Prostate gland (tissue), 2 donors: ENCODE measurements around the gene PLEKHA7. TPM values are rescaled to one million over a fixed set of nuclear protein-coding genes. Genes with fewer than 3 reads are reported as not detected.
"Not testable (repeated sequence)": the region's sequence is repeated elsewhere in the genome, so short reads cannot be mapped to it uniquely, and the experiment has no call there.

Experiments used
- DNase-seq: peaks from one replicate; pipeline ENCODE4 v3.0.0-alpha.2; 2019; ENCODE audit warnings: low spot score
- H3K27ac ChIP-seq, 2 donors: fragments of 200-600 bp; sonication (generic); 2 replicates each; pipeline ENCODE4 v1.5.1; 2017 to 2019
- H3K27me3 ChIP-seq: fragments of 200-600 bp; sonication (generic); replicated peaks from 2 replicates; pipeline ENCODE4 v1.5.1; 2019; ENCODE audit not compliant: insufficient read depth
- H3K36me3 ChIP-seq, 2 donors: fragments of 200-600 bp; sonication (generic); 1 replicate in 1 of 2; 2 replicates in 1 of 2; pipeline versions ENCODE4 v1.5.1 to v1.8.1; 2017 to 2019
- H3K4me1 ChIP-seq: fragments of 200-600 bp; sonication (generic); replicated peaks from 2 replicates; pipeline ENCODE4 v1.5.1; 2019
- H3K4me3 ChIP-seq, 2 donors: fragments of 200-600 bp; sonication (generic); 2 replicates each; pipeline ENCODE4 v1.5.1; 2017 to 2019
- H3K9me3 ChIP-seq: fragments of 200-600 bp; sonication (generic); 2 replicates; pipeline ENCODE4 v1.5.1; 2017
- POLR2A ChIP-seq: fragments of 450-650 bp; IDR thresholded peaks from one replicate; pipeline ENCODE4 v1.6.1; 2016; ENCODE audit warnings: antibody characterized with exemption, mild to moderate bottlenecking
- POLR2AphosphoS5 ChIP-seq: sonication (generic); formaldehyde crosslinking; IDR thresholded peaks from one replicate; pipeline ENCODE4 v1.6.1; 2017; ENCODE audit warnings: antibody characterized with exemption
- WGBS: methylation state at CpG from one replicate; pipeline ENCODE4 v1.1.5; 2018; 5-methylcytosine and 5-hydroxymethylcytosine counted together
- intact Hi-C: fragments of 100-400 bp; cut with DNase I; formaldehyde crosslinking; loops from one replicate; pipeline ENCODE4 v1.14.2; 2022
- total RNA-seq, 2 donors: library from RNA; depleted of rRNA; stranded (reverse); fragments of >200 nt; gene quantifications; one replicate each; pipeline ENCODE4 v1.1.0, GENCODE V29; 2016
- TF ChIP-seq, protein P1 (sequence below), 4 experiments: fragments of 200-600 bp in 2 of 4; fragments of 450-650 bp in 2 of 4; sonication (generic) in 2 of 4; IDR thresholded peaks; 1 replicate in 3 of 4; 2 replicates in 1 of 4; pipeline ENCODE4 v1.5.1; 2016 to 2019; ENCODE audit warnings: antibody characterized with exemption in 4 of 4, mild to moderate bottlenecking in 2 of 4, moderate library complexity in 2 of 4

Gene PLEKHA7
- total RNA-seq, 2 donors from 2014 or later = 14.6 to 38.3 TPM

DNA sequence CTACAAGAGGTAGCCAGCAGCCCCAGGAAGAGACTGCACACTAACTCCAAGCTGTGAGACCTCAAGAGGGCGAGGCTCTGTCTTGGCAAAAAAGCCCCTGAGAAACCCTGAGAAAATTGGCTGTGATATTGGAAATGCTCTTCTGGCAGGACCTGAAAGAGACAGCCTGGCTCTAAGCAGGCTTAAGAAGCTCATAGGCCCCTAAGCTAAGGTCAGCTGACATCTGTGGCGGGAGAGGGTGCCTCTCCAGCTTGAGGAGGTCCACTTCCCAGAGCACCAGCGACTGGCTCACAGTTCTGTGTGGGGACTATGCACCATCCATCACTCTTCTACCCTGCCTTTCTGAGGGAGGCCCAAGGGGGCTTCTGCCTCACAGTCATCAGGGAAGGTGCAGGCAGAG is 12.4 kb downstream of the PLEKHA7 start:
- intact Hi-C loops = no loop called here
- 87% methylated on average over 3 of the region's 3 CpGs for WGBS
- no peaks in the 10 kb centered on the region for H3K36me3 ChIP-seq
- no peak overlapping the region for H3K27ac ChIP-seq
- H3K4me3 ChIP-seq = no peak overlapping the region
- TF ChIP-seq, protein P1, sequence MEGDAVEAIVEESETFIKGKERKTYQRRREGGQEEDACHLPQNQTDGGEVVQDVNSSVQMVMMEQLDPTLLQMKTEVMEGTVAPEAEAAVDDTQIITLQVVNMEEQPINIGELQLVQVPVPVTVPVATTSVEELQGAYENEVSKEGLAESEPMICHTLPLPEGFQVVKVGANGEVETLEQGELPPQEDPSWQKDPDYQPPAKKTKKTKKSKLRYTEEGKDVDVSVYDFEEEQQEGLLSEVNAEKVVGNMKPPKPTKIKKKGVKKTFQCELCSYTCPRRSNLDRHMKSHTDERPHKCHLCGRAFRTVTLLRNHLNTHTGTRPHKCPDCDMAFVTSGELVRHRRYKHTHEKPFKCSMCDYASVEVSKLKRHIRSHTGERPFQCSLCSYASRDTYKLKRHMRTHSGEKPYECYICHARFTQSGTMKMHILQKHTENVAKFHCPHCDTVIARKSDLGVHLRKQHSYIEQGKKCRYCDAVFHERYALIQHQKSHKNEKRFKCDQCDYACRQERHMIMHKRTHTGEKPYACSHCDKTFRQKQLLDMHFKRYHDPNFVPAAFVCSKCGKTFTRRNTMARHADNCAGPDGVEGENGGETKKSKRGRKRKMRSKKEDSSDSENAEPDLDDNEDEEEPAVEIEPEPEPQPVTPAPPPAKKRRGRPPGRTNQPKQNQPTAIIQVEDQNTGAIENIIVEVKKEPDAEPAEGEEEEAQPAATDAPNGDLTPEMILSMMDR (IDR thresholded peaks at IDR 0.05) = no peak
- TF ChIP-seq POLR2AphosphoS5 (no peak), POLR2A (no peak)
- H3K9me3 ChIP-seq = no peaks in the 10 kb centered on the region
- no peak for DNase-seq
- H3K4me1 ChIP-seq = no peaks in the 10 kb centered on the region
- H3K27me3 ChIP-seq = no peaks in the 10 kb centered on the region

DNA sequence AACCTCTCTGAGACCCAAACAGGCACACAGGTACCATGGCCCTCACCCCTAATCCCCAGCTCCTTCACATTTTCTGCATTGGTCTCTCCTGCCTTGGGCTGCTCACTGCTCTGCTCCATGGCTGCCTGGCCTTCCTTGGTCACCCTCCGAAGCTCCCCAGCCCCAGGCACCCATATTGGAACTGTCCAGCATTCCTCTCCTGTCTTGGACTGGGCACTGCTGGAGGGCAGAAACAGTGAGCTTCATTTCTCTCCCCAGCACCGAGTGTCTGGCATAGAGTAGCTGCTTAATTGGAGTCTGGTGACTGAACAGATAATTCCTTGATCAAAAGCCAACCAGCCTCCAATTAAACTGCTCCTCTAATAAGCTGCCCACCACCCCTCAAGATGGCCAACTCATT is 13.2 kb downstream of the PLEKHA7 start:
- TF ChIP-seq, protein P1 (IDR thresholded peaks at IDR 0.05) = no peak
- TF ChIP-seq POLR2AphosphoS5 (no peak), POLR2A (no peak)
- Histone ChIP-seq H3K27me3 (no peaks in the 10 kb centered on the region), H3K9me3 (no peaks in the 10 kb centered on the region), H3K4me3 (no peak overlapping the region), H3K4me1 (no peaks in the 10 kb centered on the region), H3K36me3 (no peaks in the 10 kb centered on the region), H3K27ac (no peak overlapping the region)
- DNase-seq = no peak
- intact Hi-C loops = no loop called here
- 65% methylated on average over 2 of the region's 2 CpGs for WGBS

DNA sequence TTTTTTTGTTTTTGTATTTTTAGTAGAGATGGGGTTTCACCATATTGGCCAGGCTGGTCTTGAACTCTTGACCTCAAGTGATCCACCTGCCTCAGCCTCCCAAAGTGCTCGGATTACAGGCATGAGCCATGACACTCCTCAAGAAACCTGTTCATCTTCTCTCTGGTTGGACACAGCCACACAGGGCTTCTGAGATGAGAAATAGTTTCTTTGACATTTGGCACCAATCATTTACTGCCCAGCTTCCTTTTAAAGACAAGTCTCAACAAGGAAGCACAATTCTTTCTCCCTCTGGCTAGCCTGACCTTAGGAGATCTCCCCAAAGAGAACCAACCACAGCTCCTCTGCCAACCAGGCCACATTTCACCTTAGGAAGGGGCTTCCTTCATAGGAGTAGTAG is 14.0 kb downstream of the PLEKHA7 start:
- not testable (repeated sequence) for DNase-seq, H3K27ac ChIP-seq
- TF ChIP-seq POLR2AphosphoS5 = peak; percentile 4

DNA sequence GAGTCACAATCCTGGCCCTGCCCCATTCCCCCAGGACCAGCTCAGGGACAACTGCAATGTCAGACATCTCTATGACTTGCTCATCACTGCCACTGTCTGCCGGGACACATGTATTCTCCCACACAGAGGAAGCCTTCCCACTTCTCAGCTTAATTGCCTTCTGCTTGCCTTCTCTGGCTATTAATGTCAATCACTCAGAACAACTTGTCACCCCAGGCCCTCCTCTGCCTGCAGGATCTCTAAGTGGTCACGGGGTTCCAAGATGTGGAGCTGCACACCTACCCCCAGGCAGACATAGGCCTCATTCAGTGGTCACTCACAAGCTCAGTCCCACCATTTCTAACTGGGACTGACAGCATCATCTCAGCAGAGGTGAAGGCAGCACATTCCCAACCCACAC is 15.1 kb downstream of the PLEKHA7 start:
- no peak for DNase-seq
- H3K36me3 ChIP-seq = no peaks in the 10 kb centered on the region
- H3K9me3 ChIP-seq = no peaks in the 10 kb centered on the region
- no peak overlapping the region for H3K4me3 ChIP-seq
- WGBS = 58% methylated on average over 2 of the region's 2 CpGs
- no peak for TF ChIP-seq POLR2A
- TF ChIP-seq, protein P1 (IDR thresholded peaks at IDR 0.05) = no peak
- no peak for TF ChIP-seq POLR2AphosphoS5
- intact Hi-C loops = no loop called here
- H3K27ac ChIP-seq = no peak overlapping the region
- H3K27me3 ChIP-seq = no peaks in the 10 kb centered on the region
- H3K4me1 ChIP-seq = no peaks in the 10 kb centered on the region

More for the DNA sequence above, 14.0 kb downstream of the PLEKHA7 start:
- H3K4me1 ChIP-seq, H3K27me3 ChIP-seq, H3K36me3 ChIP-seq, H3K4me3 ChIP-seq, H3K9me3 ChIP-seq, intact Hi-C loops: not testable (repeated sequence)
- WGBS = 29% methylated on average over 1 of the region's 1 CpG

DNA sequence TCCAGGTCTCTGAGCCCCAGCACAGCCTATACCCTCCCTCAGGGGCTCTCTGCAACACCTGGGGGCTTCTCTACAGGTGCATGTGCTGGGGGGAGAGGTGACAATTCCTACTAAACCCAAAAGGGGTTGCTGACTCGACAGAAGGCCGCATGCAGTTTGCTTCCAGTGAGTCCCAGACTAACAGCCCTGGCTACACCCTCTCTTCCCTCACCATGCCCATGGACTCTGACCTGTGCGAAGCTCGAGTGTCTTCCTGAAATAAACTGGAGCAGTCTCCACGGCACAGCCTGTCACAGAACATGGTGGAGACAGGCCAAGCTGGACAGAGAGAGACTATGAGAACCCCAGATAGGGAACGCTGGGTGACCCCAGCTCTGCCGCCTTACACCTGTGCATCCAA is 16.6 kb downstream of the PLEKHA7 start:
- no peak for DNase-seq
- H3K27me3 ChIP-seq = no peaks in the 10 kb centered on the region
- TF ChIP-seq, protein P1 (IDR thresholded peaks at IDR 0.05) = no peak
- TF ChIP-seq POLR2A (no peak), POLR2AphosphoS5 (no peak)
- intact Hi-C loops = no loop called here
- WGBS = 91% methylated on average over 7 of the region's 7 CpGs
- no peaks in the 10 kb centered on the region for H3K4me1 ChIP-seq
- H3K9me3 ChIP-seq = no peaks in the 10 kb centered on the region
- H3K4me3 ChIP-seq = no peak overlapping the region
- no peaks in the 10 kb centered on the region for H3K36me3 ChIP-seq
- no peak overlapping the region for H3K27ac ChIP-seq
